ENCODE data around the gene UBR2.

UBR2 gene

GRCh38 chr6:42530296-42530695, 33.5 kb upstream of the UBR2 start:
- Histone ChIP-seq H3K9me3 (ENCODE audit: control insufficient read depth in 5 of 5, low read length in 5 of 5) (no peaks in the 10 kb centered on the region), H3K27ac (ENCODE audit: low read depth, low read length) (no peak overlapping the region), H3K4me1 (ENCODE audit: control insufficient read depth in 5 of 5, insufficient read depth in 5 of 5, low read length in 5 of 5) (peaks cover 0 to 3% (median 0%) of the 10 kb centered on the region in 5 donors), H3K36me3 (ENCODE audit: control insufficient read depth in 5 of 5, insufficient read depth in 5 of 5, low read length in 5 of 5) (no peaks in the 10 kb centered on the region), H3K9ac (ENCODE audit: low read length in 5 of 5) (no peak overlapping the region), H3K4me3 (ENCODE audit: low read depth in 1 of 5, low read length in 5 of 5) (no peak overlapping the region), H3K27me3 (ENCODE audit: control insufficient read depth in 5 of 5, insufficient read depth in 4 of 5, low read length in 5 of 5) (no peaks in the 10 kb centered on the region)

GRCh38 chr6:42530751-42531150, 33.1 kb upstream of the UBR2 start:
- Histone ChIP-seq H3K9me3 (ENCODE audit: control insufficient read depth in 5 of 5, low read length in 5 of 5) (no peaks in the 10 kb centered on the region), H3K36me3 (ENCODE audit: control insufficient read depth in 5 of 5, insufficient read depth in 5 of 5, low read length in 5 of 5) (no peaks in the 10 kb centered on the region), H3K27ac (ENCODE audit: low read depth, low read length) (no peak overlapping the region), H3K27me3 (ENCODE audit: control insufficient read depth in 5 of 5, insufficient read depth in 4 of 5, low read length in 5 of 5) (no peaks in the 10 kb centered on the region), H3K9ac (ENCODE audit: low read length in 5 of 5) (no peak overlapping the region), H3K4me1 (ENCODE audit: control insufficient read depth in 5 of 5, insufficient read depth in 5 of 5, low read length in 5 of 5) (peaks cover 0 to 3% (median 0%) of the 10 kb centered on the region in 5 donors), H3K4me3 (ENCODE audit: low read depth in 1 of 5, low read length in 5 of 5) (no peak overlapping the region)

- H3K27ac ChIP-seq (ENCODE audit: low read depth, low read length), result no peak overlapping the region
- H3K9me3 ChIP-seq (ENCODE audit: control insufficient read depth in 5 of 5, low read length in 5 of 5), result no peaks in the 10 kb centered on the region
- H3K36me3 ChIP-seq (ENCODE audit: control insufficient read depth in 5 of 5, insufficient read depth in 5 of 5, low read length in 5 of 5), result no peaks in the 10 kb centered on the region
- no peak overlapping the region for H3K4me3 ChIP-seq (ENCODE audit: low read depth in 1 of 5, low read length in 5 of 5)
- H3K4me1 ChIP-seq (ENCODE audit: control insufficient read depth in 5 of 5, insufficient read depth in 5 of 5, low read length in 5 of 5), result peaks cover 0 to 3% (median 0%) of the 10 kb centered on the region in 5 donors
- no peaks in the 10 kb centered on the region for H3K27me3 ChIP-seq (ENCODE audit: control insufficient read depth in 5 of 5, insufficient read depth in 4 of 5, low read length in 5 of 5)
- H3K9ac ChIP-seq (ENCODE audit: low read length in 5 of 5), result no peak overlapping the region
These were observed 31.7 kb upstream of the UBR2 start for GRCh38 chr6:42532038-42532669.

- Histone ChIP-seq H3K27ac (ENCODE audit: low read depth, low read length) (no peak overlapping the region), H3K36me3 (ENCODE audit: control insufficient read depth in 5 of 5, insufficient read depth in 5 of 5, low read length in 5 of 5) (no peaks in the 10 kb centered on the region), H3K4me3 (ENCODE audit: low read depth in 1 of 5, low read length in 5 of 5) (no peak overlapping the region), H3K27me3 (ENCODE audit: control insufficient read depth in 5 of 5, insufficient read depth in 4 of 5, low read length in 5 of 5) (no peaks in the 10 kb centered on the region), H3K4me1 (ENCODE audit: control insufficient read depth in 5 of 5, insufficient read depth in 5 of 5, low read length in 5 of 5) (peaks cover 0 to 5% (median 0%) of the 10 kb centered on the region in 5 donors), H3K9me3 (ENCODE audit: control insufficient read depth in 5 of 5, low read length in 5 of 5) (no peaks in the 10 kb centered on the region), H3K9ac (ENCODE audit: low read length in 5 of 5) (no peak overlapping the region)
These were observed 30.0 kb upstream of the UBR2 start for GRCh38 chr6:42533794-42534193.

GRCh38 chr6:42537536-42537935, 26.3 kb upstream of the UBR2 start:
- H3K36me3 ChIP-seq (ENCODE audit: control insufficient read depth in 5 of 5, insufficient read depth in 5 of 5, low read length in 5 of 5), result no peaks in the 10 kb centered on the region
- H3K9me3 ChIP-seq (ENCODE audit: control insufficient read depth in 5 of 5, low read length in 5 of 5), result no peaks in the 10 kb centered on the region
- peaks cover 0 to 2% (median 0%) of the 10 kb centered on the region in 5 donors for H3K4me1 ChIP-seq (ENCODE audit: control insufficient read depth in 5 of 5, insufficient read depth in 5 of 5, low read length in 5 of 5)
- H3K27ac ChIP-seq (ENCODE audit: low read depth, low read length), result no peak overlapping the region
- H3K9ac ChIP-seq (ENCODE audit: low read length in 5 of 5), result no peak overlapping the region
- no peak overlapping the region for H3K4me3 ChIP-seq (ENCODE audit: low read depth in 1 of 5, low read length in 5 of 5)
- no peaks in the 10 kb centered on the region for H3K27me3 ChIP-seq (ENCODE audit: control insufficient read depth in 5 of 5, insufficient read depth in 4 of 5, low read length in 5 of 5)

- Histone ChIP-seq H3K4me1 (ENCODE audit: control insufficient read depth in 5 of 5, insufficient read depth in 5 of 5, low read length in 5 of 5) (peaks cover 0 to 2% (median 0%) of the 10 kb centered on the region in 5 donors), H3K27me3 (ENCODE audit: control insufficient read depth in 5 of 5, insufficient read depth in 4 of 5, low read length in 5 of 5) (no peaks in the 10 kb centered on the region), H3K36me3 (ENCODE audit: control insufficient read depth in 5 of 5, insufficient read depth in 5 of 5, low read length in 5 of 5) (no peaks in the 10 kb centered on the region), H3K27ac (ENCODE audit: low read depth, low read length) (no peak overlapping the region), H3K9me3 (ENCODE audit: control insufficient read depth in 5 of 5, low read length in 5 of 5) (no peaks in the 10 kb centered on the region), H3K9ac (ENCODE audit: low read length in 5 of 5) (no peak overlapping the region), H3K4me3 (ENCODE audit: low read depth in 1 of 5, low read length in 5 of 5) (no peak overlapping the region)
These were observed 24.7 kb upstream of the UBR2 start for GRCh38 chr6:42539135-42539534.

GRCh38 chr6:42545226-42545773, 18.5 kb upstream of the UBR2 start:
- no peak overlapping the region for H3K4me3 ChIP-seq (ENCODE audit: low read depth in 1 of 5, low read length in 5 of 5)
- no peak overlapping the region for H3K27ac ChIP-seq (ENCODE audit: low read depth, low read length)
- H3K9ac ChIP-seq (ENCODE audit: low read length in 5 of 5), result no peak overlapping the region
- no peaks in the 10 kb centered on the region for H3K9me3 ChIP-seq (ENCODE audit: control insufficient read depth in 5 of 5, low read length in 5 of 5)
- peaks cover 0 to 14% (median 11%) of the 10 kb centered on the region in 5 donors for H3K4me1 ChIP-seq (ENCODE audit: control insufficient read depth in 5 of 5, insufficient read depth in 5 of 5, low read length in 5 of 5)
- no peaks in the 10 kb centered on the region for H3K27me3 ChIP-seq (ENCODE audit: control insufficient read depth in 5 of 5, insufficient read depth in 4 of 5, low read length in 5 of 5)
- H3K36me3 ChIP-seq (ENCODE audit: control insufficient read depth in 5 of 5, insufficient read depth in 5 of 5, low read length in 5 of 5), result no peaks in the 10 kb centered on the region

- Histone ChIP-seq H3K9me3 (ENCODE audit: control insufficient read depth in 5 of 5, low read length in 5 of 5) (no peaks in the 10 kb centered on the region), H3K36me3 (ENCODE audit: control insufficient read depth in 5 of 5, insufficient read depth in 5 of 5, low read length in 5 of 5) (no peaks in the 10 kb centered on the region), H3K27me3 (ENCODE audit: control insufficient read depth in 5 of 5, insufficient read depth in 4 of 5, low read length in 5 of 5) (peaks cover 0 to 1% (median 0%) of the 10 kb centered on the region in 5 donors), H3K4me3 (ENCODE audit: low read depth in 1 of 5, low read length in 5 of 5) (peak overlapping the region; percentile 70 to 97 (median 78)), H3K27ac (ENCODE audit: low read depth, low read length) (no peak overlapping the region), H3K4me1 (ENCODE audit: control insufficient read depth in 5 of 5, insufficient read depth in 5 of 5, low read length in 5 of 5) (peaks cover 0 to 14% (median 11%) of the 10 kb centered on the region in 5 donors), H3K9ac (ENCODE audit: low read length in 5 of 5) (peak overlapping the region; percentile 43 to 63 (median 57))
These were observed 16.2 kb upstream of the UBR2 start for GRCh38 chr6:42547407-42548329.

- H3K9me3 ChIP-seq (ENCODE audit: control insufficient read depth in 5 of 5, low read length in 5 of 5), result peaks cover 0 to 5% (median 0%) of the 10 kb centered on the region in 5 donors
- H3K9ac ChIP-seq (ENCODE audit: low read length in 5 of 5), result no peak overlapping the region
- no peaks in the 10 kb centered on the region for H3K36me3 ChIP-seq (ENCODE audit: control insufficient read depth in 5 of 5, insufficient read depth in 5 of 5, low read length in 5 of 5)
- H3K27me3 ChIP-seq (ENCODE audit: control insufficient read depth in 5 of 5, insufficient read depth in 4 of 5, low read length in 5 of 5), result peaks cover 0 to 4% (median 0%) of the 10 kb centered on the region in 5 donors
- no peak overlapping the region for H3K4me3 ChIP-seq (ENCODE audit: low read depth in 1 of 5, low read length in 5 of 5)
- H3K4me1 ChIP-seq (ENCODE audit: control insufficient read depth in 5 of 5, insufficient read depth in 5 of 5, low read length in 5 of 5), result peaks cover 0 to 20% (median 16%) of the 10 kb centered on the region in 5 donors
- no peak overlapping the region for H3K27ac ChIP-seq (ENCODE audit: low read depth, low read length)
These were observed 13.6 kb upstream of the UBR2 start for GRCh38 chr6:42550277-42550676.

- H3K9me3 ChIP-seq (ENCODE audit: control insufficient read depth in 5 of 5, low read length in 5 of 5), result peaks cover 0 to 5% (median 0%) of the 10 kb centered on the region in 5 donors
- H3K4me3 ChIP-seq (ENCODE audit: low read depth in 1 of 5, low read length in 5 of 5), result no peak overlapping the region
- H3K27me3 ChIP-seq (ENCODE audit: control insufficient read depth in 5 of 5, insufficient read depth in 4 of 5, low read length in 5 of 5), result peaks cover 0 to 4% (median 0%) of the 10 kb centered on the region in 5 donors
- H3K36me3 ChIP-seq (ENCODE audit: control insufficient read depth in 5 of 5, insufficient read depth in 5 of 5, low read length in 5 of 5), result no peaks in the 10 kb centered on the region
- H3K27ac ChIP-seq (ENCODE audit: low read depth, low read length), result no peak overlapping the region
- no peak overlapping the region for H3K9ac ChIP-seq (ENCODE audit: low read length in 5 of 5)
- peaks cover 0 to 20% (median 16%) of the 10 kb centered on the region in 5 donors for H3K4me1 ChIP-seq (ENCODE audit: control insufficient read depth in 5 of 5, insufficient read depth in 5 of 5, low read length in 5 of 5)
These were observed 12.6 kb upstream of the UBR2 start for GRCh38 chr6:42551217-42551616.
